SK-N-SH treated with all-trans-retinoic acid at 6 μM for 48 hours (cell line): ENCODE results near the gene NOL9.

Source experiments
- ATAC-seq: fragments of 200-7000 bp; cut with Tn5 transposase; 3 replicates; pipeline ENCODE4 v1.9.1; 2020; ENCODE audit warnings: mild to moderate bottlenecking, moderate library complexity
- ARNTL ChIP-seq: fragments of 450-650 bp; formaldehyde crosslinking; IDR thresholded peaks from 2 replicates; pipeline ENCODE4 v1.5.0; 2020; ENCODE audit warnings: low read depth, mild to moderate bottlenecking, moderate library complexity, borderline replicate concordance
- BACH2 ChIP-seq: fragments of 250-450 bp; sonication (Bioruptor Pico); IDR thresholded peaks from 2 replicates; pipeline ENCODE4 v1.9.0; 2021; ENCODE audit warnings: mild to moderate bottlenecking, borderline replicate concordance
- CSDC2 ChIP-seq: fragments of 250-450 bp; sonication (Bioruptor Pico); IDR thresholded peaks from 2 replicates; pipeline ENCODE4 v1.5.0; 2020; ENCODE audit warnings: mild to moderate bottlenecking, moderate library complexity
- ESRRG ChIP-seq: fragments of 250-450 bp; sonication (Bioruptor Pico); IDR thresholded peaks from 2 replicates; pipeline ENCODE4 v1.6.1; 2021; ENCODE audit warnings: mild to moderate bottlenecking
- GLIS3 ChIP-seq: fragments of 250-450 bp; sonication (Bioruptor Pico); IDR thresholded peaks from 2 replicates; pipeline ENCODE4 v1.5.0; 2020; ENCODE audit warnings: mild to moderate bottlenecking, moderate library complexity
- ISL1 ChIP-seq: fragments of 250-450 bp; sonication (Bioruptor Pico); IDR thresholded peaks from 2 replicates; pipeline ENCODE4 v2.1.2; 2022; ENCODE audit warnings: mild to moderate bottlenecking, moderate library complexity
- OSR1 ChIP-seq: fragments of 250-450 bp; sonication (Bioruptor Pico); IDR thresholded peaks from 2 replicates; pipeline ENCODE4 v1.8.0; 2022; ENCODE audit warnings: moderate library complexity, mild to moderate bottlenecking, inconsistent platforms
- PPARA ChIP-seq: fragments of 250-450 bp; sonication (Bioruptor Pico); IDR thresholded peaks from 2 replicates; pipeline ENCODE4 v1.5.0; 2020; ENCODE audit warnings: mild to moderate bottlenecking, borderline replicate concordance
- RARB ChIP-seq: fragments of 250-450 bp; sonication (Bioruptor Pico); IDR thresholded peaks from 2 replicates; pipeline ENCODE4 v1.8.0; 2021; ENCODE audit warnings: mild to moderate bottlenecking, moderate library complexity
- SNAI2 ChIP-seq: fragments of 250-450 bp; sonication (Bioruptor Pico); IDR thresholded peaks from 2 replicates; pipeline ENCODE4 v1.5.0; 2020; ENCODE audit warnings: mild to moderate bottlenecking, moderate library complexity
- TCF4 ChIP-seq: fragments of 250-450 bp; sonication (Bioruptor Pico); IDR thresholded peaks from 2 replicates; pipeline ENCODE4 v1.8.0; 2021; ENCODE audit warnings: mild to moderate bottlenecking, moderate library complexity, borderline replicate concordance
- TOX ChIP-seq: fragments of 250-450 bp; sonication (Bioruptor Pico); IDR thresholded peaks from 2 replicates; pipeline ENCODE4 v1.8.0; 2021; ENCODE audit warnings: mild to moderate bottlenecking, moderate library complexity, borderline replicate concordance
- ZFP3 ChIP-seq: fragments of 250-450 bp; sonication (Bioruptor Pico); IDR thresholded peaks from 2 replicates; pipeline ENCODE4 v1.5.0; 2020; ENCODE audit warnings: mild to moderate bottlenecking, moderate library complexity
- ZFP30 ChIP-seq: fragments of 450-650 bp; formaldehyde crosslinking; IDR thresholded peaks from 2 replicates; pipeline ENCODE4 v1.5.0; 2022; ENCODE audit warnings: mild to moderate bottlenecking, moderate library complexity
- ZNF565 ChIP-seq: fragments of 450-650 bp; formaldehyde crosslinking; conservative IDR thresholded peaks from 2 replicates; pipeline ENCODE4 v1.5.0; 2020; ENCODE audit warnings: low read depth, mild to moderate bottlenecking, moderate library complexity
- TF ChIP-seq, protein P1 (sequence below): fragments of 250-450 bp; sonication (Bioruptor Pico); IDR thresholded peaks from 2 replicates; pipeline ENCODE4 v1.8.0; 2021; ENCODE audit warnings: low read depth, mild to moderate bottlenecking, moderate library complexity, borderline replicate concordance
- TF ChIP-seq, protein P2 (sequence below): fragments of 250-450 bp; sonication (Bioruptor Pico); IDR thresholded peaks from 2 replicates; pipeline ENCODE4 v1.5.0; 2020; ENCODE audit warnings: mild to moderate bottlenecking, moderate library complexity
- TF ChIP-seq, protein P3 (sequence below): fragments of 250-450 bp; sonication (Bioruptor Pico); IDR thresholded peaks from 2 replicates; pipeline ENCODE4 v1.5.1; 2020; ENCODE audit warnings: low read depth, mild to moderate bottlenecking, moderate library complexity
- TF ChIP-seq, protein P4 (sequence below): fragments of 250-450 bp; sonication (Bioruptor Pico); IDR thresholded peaks from 2 replicates; pipeline ENCODE4 v1.5.1; 2021; ENCODE audit warnings: mild to moderate bottlenecking, moderate library complexity
- TF ChIP-seq, protein P5 (sequence below): fragments of 250-450 bp; sonication (Bioruptor Pico); IDR thresholded peaks from 2 replicates; pipeline ENCODE4 v1.8.0; 2020; ENCODE audit warnings: mild to moderate bottlenecking, moderate library complexity, borderline replicate concordance

NOL9 gene

DNA sequence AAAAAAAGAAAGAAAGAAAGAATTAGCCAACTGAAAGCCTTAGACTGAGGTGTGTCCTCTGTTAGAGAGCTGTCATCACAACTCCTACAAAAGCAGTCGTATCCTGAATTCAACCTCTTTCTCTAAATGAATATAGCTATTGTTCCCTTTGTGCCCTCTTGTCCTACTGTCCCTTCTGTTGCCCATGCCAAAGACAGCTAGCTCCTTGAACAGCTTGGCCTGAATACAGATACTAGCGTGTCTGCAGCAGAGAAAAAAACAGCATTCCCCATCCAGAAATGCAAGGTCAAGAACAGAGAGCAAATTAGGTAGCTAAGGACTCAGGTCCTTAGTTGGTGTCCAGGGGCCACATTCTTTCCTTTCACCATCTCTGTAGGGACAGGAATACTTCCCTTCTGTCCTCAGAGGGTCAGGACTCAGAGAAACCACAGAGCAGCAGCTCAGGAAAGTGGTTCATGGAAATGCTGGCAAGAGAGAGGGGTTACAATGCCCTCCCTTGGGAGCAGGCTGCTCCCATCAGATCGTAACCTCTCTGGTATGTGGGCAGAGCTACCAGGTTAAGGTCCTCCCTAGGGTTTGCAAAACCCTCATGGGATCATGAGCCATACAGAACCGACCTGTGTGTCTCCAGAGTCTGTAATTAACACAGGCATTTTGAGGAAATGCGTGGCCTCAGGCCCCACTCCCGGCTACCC, 23.7 kb upstream of the NOL9 start:
- TF ChIP-seq TCF4 (CRISPR knock-in tag) (no peak), ISL1 (no peak), ARNTL (no peak), ZFP3 (no peak), BACH2 (CRISPR knock-in tag) (no peak), OSR1 (no peak), ZNF565 (CRISPR knock-in tag) (no peak), ESRRG (CRISPR knock-in tag) (no peak), TOX (CRISPR knock-in tag) (no peak), SNAI2 (CRISPR knock-in tag) (no peak)
- TF ChIP-seq, protein P1, sequence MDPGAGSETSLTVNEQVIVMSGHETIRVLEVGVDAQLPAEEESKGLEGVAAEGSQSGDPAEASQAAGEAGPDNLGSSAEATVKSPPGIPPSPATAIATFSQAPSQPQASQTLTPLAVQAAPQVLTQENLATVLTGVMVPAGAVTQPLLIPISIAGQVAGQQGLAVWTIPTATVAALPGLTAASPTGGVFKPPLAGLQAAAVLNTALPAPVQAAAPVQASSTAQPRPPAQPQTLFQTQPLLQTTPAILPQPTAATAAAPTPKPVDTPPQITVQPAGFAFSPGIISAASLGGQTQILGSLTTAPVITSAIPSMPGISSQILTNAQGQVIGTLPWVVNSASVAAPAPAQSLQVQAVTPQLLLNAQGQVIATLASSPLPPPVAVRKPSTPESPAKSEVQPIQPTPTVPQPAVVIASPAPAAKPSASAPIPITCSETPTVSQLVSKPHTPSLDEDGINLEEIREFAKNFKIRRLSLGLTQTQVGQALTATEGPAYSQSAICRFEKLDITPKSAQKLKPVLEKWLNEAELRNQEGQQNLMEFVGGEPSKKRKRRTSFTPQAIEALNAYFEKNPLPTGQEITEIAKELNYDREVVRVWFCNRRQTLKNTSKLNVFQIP (CRISPR knock-in tag), result no peak
- TF ChIP-seq, protein P2, sequence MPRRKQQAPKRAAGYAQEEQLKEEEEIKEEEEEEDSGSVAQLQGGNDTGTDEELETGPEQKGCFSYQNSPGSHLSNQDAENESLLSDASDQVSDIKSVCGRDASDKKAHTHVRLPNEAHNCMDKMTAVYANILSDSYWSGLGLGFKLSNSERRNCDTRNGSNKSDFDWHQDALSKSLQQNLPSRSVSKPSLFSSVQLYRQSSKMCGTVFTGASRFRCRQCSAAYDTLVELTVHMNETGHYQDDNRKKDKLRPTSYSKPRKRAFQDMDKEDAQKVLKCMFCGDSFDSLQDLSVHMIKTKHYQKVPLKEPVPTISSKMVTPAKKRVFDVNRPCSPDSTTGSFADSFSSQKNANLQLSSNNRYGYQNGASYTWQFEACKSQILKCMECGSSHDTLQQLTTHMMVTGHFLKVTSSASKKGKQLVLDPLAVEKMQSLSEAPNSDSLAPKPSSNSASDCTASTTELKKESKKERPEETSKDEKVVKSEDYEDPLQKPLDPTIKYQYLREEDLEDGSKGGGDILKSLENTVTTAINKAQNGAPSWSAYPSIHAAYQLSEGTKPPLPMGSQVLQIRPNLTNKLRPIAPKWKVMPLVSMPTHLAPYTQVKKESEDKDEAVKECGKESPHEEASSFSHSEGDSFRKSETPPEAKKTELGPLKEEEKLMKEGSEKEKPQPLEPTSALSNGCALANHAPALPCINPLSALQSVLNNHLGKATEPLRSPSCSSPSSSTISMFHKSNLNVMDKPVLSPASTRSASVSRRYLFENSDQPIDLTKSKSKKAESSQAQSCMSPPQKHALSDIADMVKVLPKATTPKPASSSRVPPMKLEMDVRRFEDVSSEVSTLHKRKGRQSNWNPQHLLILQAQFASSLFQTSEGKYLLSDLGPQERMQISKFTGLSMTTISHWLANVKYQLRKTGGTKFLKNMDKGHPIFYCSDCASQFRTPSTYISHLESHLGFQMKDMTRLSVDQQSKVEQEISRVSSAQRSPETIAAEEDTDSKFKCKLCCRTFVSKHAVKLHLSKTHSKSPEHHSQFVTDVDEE (CRISPR knock-in tag), result no peak
- TF ChIP-seq, protein P3, sequence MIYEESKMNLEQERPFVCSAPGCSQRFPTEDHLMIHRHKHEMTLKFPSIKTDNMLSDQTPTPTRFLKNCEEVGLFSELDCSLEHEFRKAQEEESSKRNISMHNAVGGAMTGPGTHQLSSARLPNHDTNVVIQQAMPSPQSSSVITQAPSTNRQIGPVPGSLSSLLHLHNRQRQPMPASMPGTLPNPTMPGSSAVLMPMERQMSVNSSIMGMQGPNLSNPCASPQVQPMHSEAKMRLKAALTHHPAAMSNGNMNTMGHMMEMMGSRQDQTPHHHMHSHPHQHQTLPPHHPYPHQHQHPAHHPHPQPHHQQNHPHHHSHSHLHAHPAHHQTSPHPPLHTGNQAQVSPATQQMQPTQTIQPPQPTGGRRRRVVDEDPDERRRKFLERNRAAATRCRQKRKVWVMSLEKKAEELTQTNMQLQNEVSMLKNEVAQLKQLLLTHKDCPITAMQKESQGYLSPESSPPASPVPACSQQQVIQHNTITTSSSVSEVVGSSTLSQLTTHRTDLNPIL (CRISPR knock-in tag), result no peak
- TF ChIP-seq, protein P4, sequence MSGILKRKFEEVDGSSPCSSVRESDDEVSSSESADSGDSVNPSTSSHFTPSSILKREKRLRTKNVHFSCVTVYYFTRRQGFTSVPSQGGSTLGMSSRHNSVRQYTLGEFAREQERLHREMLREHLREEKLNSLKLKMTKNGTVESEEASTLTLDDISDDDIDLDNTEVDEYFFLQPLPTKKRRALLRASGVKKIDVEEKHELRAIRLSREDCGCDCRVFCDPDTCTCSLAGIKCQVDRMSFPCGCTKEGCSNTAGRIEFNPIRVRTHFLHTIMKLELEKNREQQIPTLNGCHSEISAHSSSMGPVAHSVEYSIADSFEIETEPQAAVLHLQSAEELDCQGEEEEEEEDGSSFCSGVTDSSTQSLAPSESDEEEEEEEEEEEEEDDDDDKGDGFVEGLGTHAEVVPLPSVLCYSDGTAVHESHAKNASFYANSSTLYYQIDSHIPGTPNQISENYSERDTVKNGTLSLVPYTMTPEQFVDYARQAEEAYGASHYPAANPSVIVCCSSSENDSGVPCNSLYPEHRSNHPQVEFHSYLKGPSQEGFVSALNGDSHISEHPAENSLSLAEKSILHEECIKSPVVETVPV (CRISPR knock-in tag), result no peak
- TF ChIP-seq, all 23 proteins: peak for 0
- ATAC-seq, result no peak

DNA sequence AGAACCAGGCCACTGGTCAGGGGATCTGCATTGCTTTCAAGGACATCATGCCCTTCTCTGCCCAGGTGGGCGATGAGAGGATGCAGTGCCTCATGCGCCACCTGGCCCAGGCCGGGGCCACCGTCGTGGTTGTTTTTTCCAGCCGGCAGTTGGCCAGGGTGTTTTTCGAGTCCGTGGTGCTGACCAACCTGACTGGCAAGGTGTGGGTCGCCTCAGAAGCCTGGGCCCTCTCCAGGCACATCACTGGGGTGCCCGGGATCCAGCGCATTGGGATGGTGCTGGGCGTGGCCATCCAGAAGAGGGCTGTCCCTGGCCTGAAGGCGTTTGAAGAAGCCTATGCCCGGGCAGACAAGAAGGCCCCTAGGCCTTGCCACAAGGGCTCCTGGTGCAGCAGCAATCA, 20.5 kb upstream of the NOL9 start:
- TF ChIP-seq SNAI2 (CRISPR knock-in tag), result no peak
- no peak for TF ChIP-seq PPARA (CRISPR knock-in tag)
- no peak for TF ChIP-seq ZFP3
- no peak for TF ChIP-seq GLIS3 (CRISPR knock-in tag)
- no peak for TF ChIP-seq ARNTL
- TF ChIP-seq, protein P2 (CRISPR knock-in tag), result no peak
- TF ChIP-seq TCF4 (CRISPR knock-in tag), result no peak
- no peak for TF ChIP-seq ZFP30 (CRISPR knock-in tag)
- TF ChIP-seq RARB (CRISPR knock-in tag), result no peak
- ATAC-seq, result no peak

DNA sequence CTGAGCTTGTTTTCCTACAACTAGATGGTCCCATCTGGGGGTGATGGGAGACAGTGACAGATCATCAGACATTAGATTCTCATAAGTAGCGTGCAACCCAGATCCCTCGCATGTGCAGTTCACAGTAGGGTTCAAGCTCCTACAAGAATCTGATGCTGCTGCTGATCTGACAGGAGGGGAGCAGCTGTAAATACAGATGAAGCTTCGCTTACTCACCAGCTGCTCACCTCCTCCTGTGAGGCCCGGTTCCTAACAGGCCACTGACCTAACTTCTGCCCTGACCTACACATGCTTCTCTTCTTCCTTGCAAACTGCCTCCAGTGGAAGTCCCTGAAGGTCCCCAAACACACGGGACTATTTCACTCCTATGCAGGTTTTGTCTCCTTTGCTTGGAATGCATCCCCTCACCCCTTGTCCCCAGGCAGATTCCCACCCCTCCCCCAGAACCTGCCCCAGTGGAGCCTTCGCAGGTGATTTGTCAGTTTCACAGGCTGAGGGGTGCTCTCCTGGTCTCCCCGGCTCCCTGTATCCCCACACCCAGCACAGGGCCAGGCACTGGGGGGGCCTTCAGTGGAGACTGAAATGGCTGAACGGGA, 19.8 kb upstream of the NOL9 start:
- no peak for ATAC-seq

More for the DNA sequence above, 19.8 kb upstream of the NOL9 start:
- TF ChIP-seq TCF4 (CRISPR knock-in tag) (no peak), ARNTL (no peak), RARB (CRISPR knock-in tag) (no peak), CSDC2 (CRISPR knock-in tag) (no peak), SNAI2 (CRISPR knock-in tag) (no peak)
- TF ChIP-seq, protein P5, sequence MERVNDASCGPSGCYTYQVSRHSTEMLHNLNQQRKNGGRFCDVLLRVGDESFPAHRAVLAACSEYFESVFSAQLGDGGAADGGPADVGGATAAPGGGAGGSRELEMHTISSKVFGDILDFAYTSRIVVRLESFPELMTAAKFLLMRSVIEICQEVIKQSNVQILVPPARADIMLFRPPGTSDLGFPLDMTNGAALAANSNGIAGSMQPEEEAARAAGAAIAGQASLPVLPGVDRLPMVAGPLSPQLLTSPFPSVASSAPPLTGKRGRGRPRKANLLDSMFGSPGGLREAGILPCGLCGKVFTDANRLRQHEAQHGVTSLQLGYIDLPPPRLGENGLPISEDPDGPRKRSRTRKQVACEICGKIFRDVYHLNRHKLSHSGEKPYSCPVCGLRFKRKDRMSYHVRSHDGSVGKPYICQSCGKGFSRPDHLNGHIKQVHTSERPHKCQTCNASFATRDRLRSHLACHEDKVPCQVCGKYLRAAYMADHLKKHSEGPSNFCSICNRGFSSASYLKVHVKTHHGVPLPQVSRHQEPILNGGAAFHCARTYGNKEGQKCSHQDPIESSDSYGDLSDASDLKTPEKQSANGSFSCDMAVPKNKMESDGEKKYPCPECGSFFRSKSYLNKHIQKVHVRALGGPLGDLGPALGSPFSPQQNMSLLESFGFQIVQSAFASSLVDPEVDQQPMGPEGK (CRISPR knock-in tag), result no peak
